Adrenal gland (tissue), 12 donors: ENCODE results near the gene TOGARAM2. TPM values are rescaled to one million over a fixed set of nuclear protein-coding genes. Genes with fewer than 3 reads are reported as not detected.

ENCODE experiments used
- DNase-seq, 7 donors: peaks; one replicate each; pipeline ENCODE4 v3.0.0-alpha.2; 2019 to 2020
- H3K27ac ChIP-seq, 5 donors: fragments of 200-600 bp; sonication (generic) in 4 of 5; 1 replicate in 3 of 5; 2 replicates in 2 of 5; pipeline versions ENCODE4 v1.5.1 to v1.8.0; 2016 to 2020; ENCODE audit warnings: mild to moderate bottlenecking in 1 of 5
- H3K27me3 ChIP-seq: fragments of 200-600 bp; 2 replicates; pipeline ENCODE4 v1.8.0; 2021
- H3K36me3 ChIP-seq, 2 donors: fragments of 200-600 bp; replicated peaks in 1 of 2; 1 replicate in 1 of 2; 2 replicates in 1 of 2; pipeline versions ENCODE4 v1.5.1 to v1.8.0; 2018 to 2022
- H3K4me1 ChIP-seq, 2 donors: fragments of 200-600 bp; replicated peaks in 1 of 2; 1 replicate in 1 of 2; 2 replicates in 1 of 2; pipeline versions ENCODE4 v1.5.1 to v1.8.0; 2018 to 2021
- H3K4me3 ChIP-seq, 4 donors: fragments of 200-600 bp; sonication (generic) in 3 of 4; one replicate each; pipeline ENCODE4 v1.5.1; 2016 to 2018
- H3K9me3 ChIP-seq, 3 donors: fragments of 200-600 bp; sonication (generic) in 1 of 3; replicated peaks in 1 of 3; 1 replicate in 2 of 3; 2 replicates in 1 of 3; pipeline versions ENCODE4 v1.5.1 to v1.8.0; 2016 to 2021
- CTCF ChIP-seq, 6 experiments: fragments of 450-650 bp in 4 of 6; fragments of 200-600 bp in 2 of 6; sonication (generic) in 1 of 6; IDR thresholded peaks; 1 replicate in 5 of 6; 2 replicates in 1 of 6; pipeline versions ENCODE4 v1.5.1 to v1.8.0; 2016 to 2021; ENCODE audit warnings: antibody characterized with exemption in 6 of 6, mild to moderate bottlenecking in 2 of 6, moderate library complexity in 1 of 6
- POLR2A ChIP-seq, 2 donors: fragments of 450-650 bp; IDR thresholded peaks; one replicate each; pipeline ENCODE4 v1.6.1; 2017; ENCODE audit warnings: antibody characterized with exemption in 2 of 2, mild to moderate bottlenecking in 2 of 2, moderate library complexity in 1 of 2
- WGBS, 4 donors: extraction: QIAGEN DNeasy Blood & Tissue Kit in 2 of 4; methylation state at CpG; one replicate each; pipeline versions ENCODE4 v1.1.5 to v1.1.7; 2013 to 2017; 5-methylcytosine and 5-hydroxymethylcytosine counted together
- intact Hi-C, 2 donors: fragments of 100-400 bp; cut with DNase I; formaldehyde crosslinking; loops; one replicate each; pipeline versions ENCODE4 v1.14.1 to v1.15.0; 2022 to 2023
- polyA plus RNA-seq, 3 donors: library from polyadenylated mRNA; stranded (reverse); fragments of 200-250 nt in 2 of 3; fragments of 350-450 nt in 1 of 3; fragmentation: Illumina TruSeq in 1 of 3; extraction: RNeasy Lipid Tissue Mini Kit (QIAGEN cat#74804) in 1 of 3; gene quantifications; one replicate each; pipeline ENCODE4 v1.2.3, GENCODE V29; 2013 to 2014
- total RNA-seq, 9 donors: library from RNA; depleted of rRNA in 4 of 9; stranded (reverse); fragments of >200 nt in 4 of 9; fragments of 120-200 nt in 1 of 9; fragmentation: NEBNext Ultra II Directional in 1 of 9; extraction: Animal tissue kit (Norgen Biotek cat#: 25700) in 1 of 9; gene quantifications; one replicate each; pipeline versions ENCODE4 v1.1.0 to v1.2.4, GENCODE V29; 2013 to 2023
- donor health status: healthy with polysubstance abuse.
- donor health status: Bipolar disorder and iron deficiency.
- donor health status: DM: yes; HTN: yes; CAD: no.
- donor health status: DM: no; HTN: no; CAD: no.
- donor health status: DM: no; HTN: no; CAD: no.
- donor health status: DM: yes; HTN: yes; CAD: no.

The TOGARAM2 gene
- total and polyA plus RNA-seq, 12 donors = under 0.01 to 26.4 (median 1.1) TPM

GRCh38 chr2:29005331-29005730 lies 24.2 kb downstream of the TOGARAM2 start:
- 71 to 85% (median 76%) methylated on average over 5 to 7 of the region's 7 CpGs for WGBS, 4 donors
- intact Hi-C loops = no loop called here
- no peak overlapping the region for H3K27ac ChIP-seq
- DNase-seq = no peak
- H3K27me3 ChIP-seq = no peaks in the 10 kb centered on the region
- peaks cover 0 to 7% of the 10 kb centered on the region in 2 donors for H3K4me1 ChIP-seq
- H3K4me3 ChIP-seq = no peak overlapping the region
- no peaks in the 10 kb centered on the region for H3K9me3 ChIP-seq
- TF ChIP-seq POLR2A (IDR thresholded peaks at IDR 0.05) = no peak
- TF ChIP-seq CTCF (IDR thresholded peaks at IDR 0.05) = no peak
- H3K36me3 ChIP-seq = no peaks in the 10 kb centered on the region

- 42 to 56% (median 45%) methylated on average over 12 of the region's 12 CpGs for WGBS, 4 donors
- H3K27ac ChIP-seq = no peak overlapping the region
- TF ChIP-seq POLR2A (IDR thresholded peaks at IDR 0.05) = no peak
- TF ChIP-seq CTCF (IDR thresholded peaks at IDR 0.05) = no peak
- DNase-seq = peak in 4 of 7 donors; percentile 28 to 59 (median 52)
- H3K9me3 ChIP-seq = no peaks in the 10 kb centered on the region
- H3K27me3 ChIP-seq = no peaks in the 10 kb centered on the region
- H3K36me3 ChIP-seq = no peaks in the 10 kb centered on the region
- no peak overlapping the region for H3K4me3 ChIP-seq
- peaks cover 0 to 8% of the 10 kb centered on the region in 2 donors for H3K4me1 ChIP-seq
- intact Hi-C loops = no loop called here
Measured at GRCh38 chr2:29006092-29006979, 25.2 kb downstream of the TOGARAM2 start.

GRCh38 chr2:29006980-29007301 lies 25.8 kb downstream of the TOGARAM2 start:
- H3K27ac ChIP-seq = no peak overlapping the region
- TF ChIP-seq POLR2A (IDR thresholded peaks at IDR 0.05) (no peak), CTCF (IDR thresholded peaks at IDR 0.05) (no peak)
- H3K27me3 ChIP-seq = no peaks in the 10 kb centered on the region
- 71 to 81% (median 75%) methylated on average over 2 of the region's 2 CpGs for WGBS, 4 donors
- H3K36me3 ChIP-seq = no peaks in the 10 kb centered on the region
- H3K4me3 ChIP-seq = no peak overlapping the region
- H3K9me3 ChIP-seq = no peaks in the 10 kb centered on the region
- no peak for DNase-seq
- H3K4me1 ChIP-seq = peaks cover 0 to 14% of the 10 kb centered on the region in 2 donors
- intact Hi-C loops = no loop called here

GRCh38 chr2:29009270-29009669 lies 28.2 kb downstream of the TOGARAM2 start:
- DNase-seq = no peak
- WGBS, 4 donors = 89 to 96% (median 91%) methylated on average over 9 of the region's 9 CpGs
- no peak for TF ChIP-seq CTCF (IDR thresholded peaks at IDR 0.05)
- TF ChIP-seq POLR2A (IDR thresholded peaks at IDR 0.05) = no peak
- no peaks in the 10 kb centered on the region for H3K36me3 ChIP-seq
- no peaks in the 10 kb centered on the region for H3K9me3 ChIP-seq
- H3K27me3 ChIP-seq = no peaks in the 10 kb centered on the region
- intact Hi-C loops = no loop called here
- peaks cover 0 to 23% of the 10 kb centered on the region in 2 donors for H3K4me1 ChIP-seq
- no peak overlapping the region for H3K4me3 ChIP-seq
- no peak overlapping the region for H3K27ac ChIP-seq
